ENCODE measurements around the gene PALLD.

Gene PALLD

GRCh38 chr4:168528131-168528949 is 31.5 kb downstream of the PALLD start:
- FAIRE-seq: no peak

- no peak for FAIRE-seq
These were observed 32.4 kb downstream of the PALLD start for GRCh38 chr4:168529257-168529656.

GRCh38 chr4:168531305-168531704 is 34.5 kb downstream of the PALLD start:
- no peak for FAIRE-seq

- no peak for FAIRE-seq
These were observed 37.7 kb downstream of the PALLD start for GRCh38 chr4:168534535-168534934.

GRCh38 chr4:168535689-168536088 is 38.8 kb downstream of the PALLD start:
- no peak for FAIRE-seq

GRCh38 chr4:168536448-168536847 is 39.6 kb downstream of the PALLD start:
- FAIRE-seq: no peak

- no peak for FAIRE-seq
These were observed 40.2 kb downstream of the PALLD start for GRCh38 chr4:168537086-168537485.

- FAIRE-seq: no peak
These were observed 40.7 kb downstream of the PALLD start for GRCh38 chr4:168537571-168537970.

GRCh38 chr4:168538632-168539031 is 41.8 kb downstream of the PALLD start:
- no peak for FAIRE-seq

- no peak for FAIRE-seq
These were observed 43.2 kb downstream of the PALLD start for GRCh38 chr4:168540086-168540485.

GRCh38 chr4:168540503-168541265 is 43.8 kb downstream of the PALLD start:
- no peak for FAIRE-seq

GRCh38 chr4:168541266-168541953 is 44.6 kb downstream of the PALLD start:
- FAIRE-seq: no peak

GRCh38 chr4:168549143-168549542 is 52.3 kb downstream of the PALLD start:
- no peak for FAIRE-seq

GRCh38 chr4:168550064-168550766 is 53.4 kb downstream of the PALLD start:
- no peak for FAIRE-seq

GRCh38 chr4:168551211-168551610 is 54.4 kb downstream of the PALLD start:
- no peak for FAIRE-seq

GRCh38 chr4:168551945-168552695 is 55.3 kb downstream of the PALLD start:
- FAIRE-seq: no peak

- FAIRE-seq: no peak
These were observed 57.0 kb downstream of the PALLD start for GRCh38 chr4:168553714-168554370.

- FAIRE-seq: no peak
These were observed 58.6 kb downstream of the PALLD start for GRCh38 chr4:168555437-168555836.

GRCh38 chr4:168557658-168558057 is 60.8 kb downstream of the PALLD start:
- FAIRE-seq: no peak

GRCh38 chr4:168558599-168558998 is 61.7 kb downstream of the PALLD start:
- no peak for FAIRE-seq
